H1 (cell line): Measurements from ENCODE around the gene SLC9A5.

Experiments
- JUN ChIP-seq: IDR thresholded peaks from 2 replicates; pipeline ENCODE4 v1.6.1; 2011; ENCODE audit warnings: low read depth, mild to moderate bottlenecking, improper control_type of control experiment, low read length
- SP4 ChIP-seq: IDR thresholded peaks from 2 replicates; pipeline ENCODE4 v1.6.1; 2012; ENCODE audit warnings: low read length, inconsistent platforms
- SUZ12 ChIP-seq: fragments of 200-600 bp; sonication (generic); IDR thresholded peaks from 2 replicates; pipeline ENCODE4 v1.6.1; 2012; ENCODE audit warnings: mild to moderate bottlenecking, inconsistent platforms, low read length, moderate library complexity, mixed read lengths
- USF2 ChIP-seq: IDR thresholded peaks from 2 replicates; pipeline ENCODE4 v1.6.1; 2011; ENCODE audit warnings: low read length, improper control_type of control experiment

DNA sequence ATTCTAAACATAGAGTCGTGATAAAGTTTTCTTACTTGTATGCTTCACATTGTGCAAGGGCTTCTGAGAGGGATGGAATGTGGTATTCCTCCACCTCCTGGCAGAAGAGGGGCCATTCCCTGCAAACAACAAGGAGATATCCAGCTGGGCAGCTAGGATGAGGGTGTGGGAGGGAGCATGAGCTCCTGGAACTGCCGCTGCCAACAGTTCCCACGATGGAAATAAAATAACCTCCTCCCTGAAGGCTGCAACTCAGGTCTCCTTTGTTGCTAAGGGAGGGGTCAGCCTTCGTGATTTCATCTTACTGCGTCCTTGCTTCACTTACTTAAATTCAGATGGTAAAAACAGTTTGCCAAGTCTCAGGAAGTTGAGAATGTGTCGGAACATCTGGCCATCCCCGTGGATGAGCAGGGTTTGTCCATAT is 46.2 kb downstream of the SLC9A5 start:
- TF ChIP-seq SUZ12 (no peak), JUN (no peak), USF2 (no peak), SP4 (no peak)
